Trophoblast cell (in vitro differentiated cells and primary cell): ENCODE results near the gene POLE.

Source experiments
- DNase-seq, 2 donors: peaks; one replicate each; pipeline ENCODE4 v3.0.0-alpha.2; 2016
- H2AFZ ChIP-seq: 2 replicates; pipeline ENCODE4 v1.6.1; 2013; ENCODE audit warnings: low read length, moderate library complexity, mild to moderate bottlenecking; ENCODE audit not compliant: insufficient read depth, poor library complexity
- H2AK5ac ChIP-seq: 2 replicates; pipeline ENCODE4 v1.6.1; 2013; ENCODE audit warnings: mild to moderate bottlenecking, low read length
- H2BK120ac ChIP-seq: 2 replicates; pipeline ENCODE4 v1.6.1; 2013; ENCODE audit warnings: low read length, mild to moderate bottlenecking, moderate library complexity; ENCODE audit not compliant: insufficient read depth, poor library complexity
- H2BK12ac ChIP-seq: 2 replicates; pipeline ENCODE4 v1.6.1; 2013; ENCODE audit warnings: mild to moderate bottlenecking, low read length, moderate library complexity
- H2BK5ac ChIP-seq: 2 replicates; pipeline ENCODE4 v1.6.1; 2013; ENCODE audit warnings: low read length, low read depth, moderate library complexity, mild to moderate bottlenecking; ENCODE audit not compliant: poor library complexity
- H3K14ac ChIP-seq: 2 replicates; pipeline ENCODE4 v1.6.1; 2013; ENCODE audit warnings: mild to moderate bottlenecking, low read length
- H3K18ac ChIP-seq: 2 replicates; pipeline ENCODE4 v1.6.1; 2013; ENCODE audit warnings: mild to moderate bottlenecking, low read length
- H3K23ac ChIP-seq: 2 replicates; pipeline ENCODE4 v1.6.1; 2013; ENCODE audit warnings: low read length
- H3K27ac ChIP-seq: 2 replicates; pipeline ENCODE4 v1.5.1; 2013; ENCODE audit warnings: low read depth, mild to moderate bottlenecking, inconsistent platforms, low read length, moderate library complexity
- H3K27me3 ChIP-seq: 2 replicates; pipeline ENCODE4 v1.6.1; 2013; ENCODE audit warnings: inconsistent platforms, mild to moderate bottlenecking, low read length, moderate library complexity; ENCODE audit not compliant: insufficient read depth
- H3K36me3 ChIP-seq, 2 experiments: 1 replicate in 1 of 2; 2 replicates in 1 of 2; pipeline ENCODE4 v1.6.1; 2013; ENCODE audit warnings: low read length in 2 of 2, mild to moderate bottlenecking in 2 of 2, moderate library complexity in 1 of 2; ENCODE audit not compliant: insufficient read depth in 2 of 2, control insufficient read depth in 1 of 2
- H3K4ac ChIP-seq: 2 replicates; pipeline ENCODE4 v1.6.1; 2013; ENCODE audit warnings: low read depth, mild to moderate bottlenecking, low read length, moderate library complexity
- H3K4me1 ChIP-seq, 2 experiments: 1 replicate in 1 of 2; 2 replicates in 1 of 2; pipeline ENCODE4 v1.6.1; 2013; ENCODE audit warnings: low read length in 2 of 2, mild to moderate bottlenecking in 2 of 2, moderate library complexity in 1 of 2; ENCODE audit not compliant: insufficient read depth in 2 of 2, control insufficient read depth in 1 of 2
- H3K4me2 ChIP-seq: 2 replicates; pipeline ENCODE4 v1.6.1; 2013; ENCODE audit warnings: inconsistent platforms, mild to moderate bottlenecking, low read length, moderate library complexity
- H3K4me3 ChIP-seq: 2 replicates; pipeline ENCODE4 v1.5.1; 2013; ENCODE audit warnings: mild to moderate bottlenecking, low read depth, low read length, inconsistent platforms
- H3K79me1 ChIP-seq: one replicate; pipeline ENCODE4 v1.6.1; 2013; ENCODE audit warnings: low read length
- H3K79me2 ChIP-seq: 2 replicates; pipeline ENCODE4 v1.6.1; 2013; ENCODE audit warnings: low read length, mild to moderate bottlenecking; ENCODE audit not compliant: control insufficient read depth, insufficient read depth, poor library complexity
- H3K9ac ChIP-seq: 2 replicates; pipeline ENCODE4 v1.6.1; 2013; ENCODE audit warnings: mild to moderate bottlenecking, low read length
- H3K9me3 ChIP-seq: 2 replicates; pipeline ENCODE4 v1.6.1; 2013; ENCODE audit warnings: low read depth, mild to moderate bottlenecking, control low read depth, inconsistent platforms, low read length; ENCODE audit not compliant: insufficient read depth
- H4K12ac ChIP-seq: 2 replicates; pipeline ENCODE4 v1.6.1; 2013; ENCODE audit warnings: low read depth, mild to moderate bottlenecking, low read length, moderate library complexity
- H4K8ac ChIP-seq: 2 replicates; pipeline ENCODE4 v1.6.1; 2013; ENCODE audit warnings: low read depth, mild to moderate bottlenecking, low read length, moderate library complexity
- H4K91ac ChIP-seq: one replicate; pipeline ENCODE4 v1.6.1; 2013; ENCODE audit warnings: low read depth, mild to moderate bottlenecking, low read length, moderate library complexity
- WGBS: extraction: QIAGEN DNeasy Blood & Tissue Kit; methylation state at CpG from one replicate; pipeline ENCODE4 v1.1.7; 2013; ENCODE audit warnings: missing lambda C conversion rate; ENCODE audit not compliant: insufficient read length, insufficient coverage; ENCODE audit errors: extremely low coverage; 5-methylcytosine and 5-hydroxymethylcytosine counted together

POLE gene

DNA sequence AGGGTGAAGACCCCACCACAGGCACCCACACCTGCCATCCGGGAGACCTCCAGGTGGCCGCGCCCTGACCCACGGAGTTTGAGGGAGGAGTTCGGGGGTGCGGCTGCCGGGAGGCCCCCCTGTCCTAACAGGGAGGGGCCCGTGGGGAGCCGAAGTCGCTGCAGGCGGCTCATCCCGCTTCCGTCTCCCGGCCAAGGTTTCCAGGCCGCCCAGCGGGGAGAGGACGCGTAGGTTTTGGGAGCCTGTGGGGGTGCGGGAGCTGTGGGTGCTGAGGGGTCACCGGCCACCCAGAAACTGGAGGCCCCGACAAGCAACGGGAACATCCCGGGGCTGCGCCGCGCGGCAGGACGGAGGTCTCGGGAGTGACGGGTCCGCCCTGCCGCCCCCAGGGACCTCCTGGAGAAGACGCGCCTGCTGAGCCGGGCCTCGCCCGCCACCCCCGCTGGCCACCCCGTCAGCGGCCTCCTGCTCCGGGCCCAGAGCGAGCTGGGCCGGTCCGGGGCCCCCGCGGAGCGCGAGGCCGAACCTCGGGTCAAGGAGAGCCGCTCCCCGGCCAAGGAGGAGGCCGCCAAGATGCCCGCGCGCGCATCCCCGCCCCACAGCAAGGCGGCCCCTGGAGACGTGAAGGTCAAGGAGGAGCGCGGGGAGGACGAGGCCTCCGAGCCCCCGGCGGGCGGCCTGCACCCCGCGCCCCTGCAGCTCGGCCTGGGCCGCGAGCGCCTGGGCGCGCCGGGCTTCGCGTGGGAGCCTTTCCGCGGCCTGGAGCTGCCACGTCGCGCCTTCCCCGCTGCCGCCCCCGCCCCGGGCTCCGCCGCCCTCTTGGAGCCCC is 104.3 kb downstream of the POLE start:
- Histone ChIP-seq H3K9ac (no peak overlapping the region), H3K23ac (no peak overlapping the region), H3K18ac (no peak overlapping the region), H3K4me3 (no peak overlapping the region), H3K4me1 (peaks cover 0 to 3% of the 10 kb centered on the region in 2 experiments), H3K14ac (no peak overlapping the region), H3K79me2 (no peaks in the 10 kb centered on the region), H3K36me3 (peaks cover 15 to 21% of the 10 kb centered on the region in 2 experiments), H2BK12ac (no peak overlapping the region), H4K8ac (no peak overlapping the region), H3K4me2 (no peak overlapping the region), H4K12ac (no peak overlapping the region), H3K9me3 (peaks cover 7% of the 10 kb centered on the region), H2AFZ (no peak overlapping the region), H2BK5ac (no peak overlapping the region), H3K27me3 (peaks cover 27% of the 10 kb centered on the region), H2AK5ac (no peak overlapping the region), H3K27ac (no peak overlapping the region), H4K91ac (no peak overlapping the region), H3K79me1 (no peaks in the 10 kb centered on the region), H3K4ac (no peak overlapping the region), H2BK120ac (no peak overlapping the region)
- WGBS = no CpG with 5 or more reads among the region's 89 CpGs
- DNase-seq = no peak

GRCh38 chr12:132582058-132582420 is 105.1 kb downstream of the POLE start:
- H4K91ac ChIP-seq = no peak overlapping the region
- H2AFZ ChIP-seq = no peak overlapping the region
- H3K79me2 ChIP-seq = no peaks in the 10 kb centered on the region
- no peak overlapping the region for H4K8ac ChIP-seq
- H3K4me2 ChIP-seq = no peak overlapping the region
- H3K9me3 ChIP-seq = peaks cover 4% of the 10 kb centered on the region
- no CpG with 5 or more reads among the region's 24 CpGs for WGBS
- H3K36me3 ChIP-seq = peaks cover 22 to 27% of the 10 kb centered on the region in 2 experiments
- no peak overlapping the region for H3K14ac ChIP-seq
- no peak overlapping the region for H2BK5ac ChIP-seq
- H2BK12ac ChIP-seq = no peak overlapping the region
- H3K23ac ChIP-seq = no peak overlapping the region
- no peak overlapping the region for H3K27ac ChIP-seq
- no peaks in the 10 kb centered on the region for H3K79me1 ChIP-seq
- H3K4ac ChIP-seq = no peak overlapping the region
- no peak overlapping the region for H4K12ac ChIP-seq
- H2BK120ac ChIP-seq = no peak overlapping the region
- H3K27me3 ChIP-seq = peaks cover 25% of the 10 kb centered on the region
- no peak overlapping the region for H3K9ac ChIP-seq
- H3K18ac ChIP-seq = no peak overlapping the region
- no peak for DNase-seq
- H3K4me3 ChIP-seq = no peak overlapping the region
- no peak overlapping the region for H2AK5ac ChIP-seq
- H3K4me1 ChIP-seq = peaks cover 0 to 3% of the 10 kb centered on the region in 2 experiments

GRCh38 chr12:132581348-132582057 is 105.6 kb downstream of the POLE start:
- Histone ChIP-seq H2BK120ac (no peak overlapping the region), H2AFZ (no peak overlapping the region), H3K9me3 (peaks cover 2% of the 10 kb centered on the region), H4K8ac (no peak overlapping the region), H4K91ac (no peak overlapping the region), H3K14ac (no peak overlapping the region), H3K4me2 (no peak overlapping the region), H3K36me3 (peaks cover 27 to 33% of the 10 kb centered on the region in 2 experiments), H3K27me3 (peaks cover 24% of the 10 kb centered on the region), H2BK12ac (no peak overlapping the region), H3K4ac (no peak overlapping the region), H3K4me1 (peaks cover 0 to 3% of the 10 kb centered on the region in 2 experiments), H2BK5ac (no peak overlapping the region), H3K79me1 (no peaks in the 10 kb centered on the region), H3K9ac (no peak overlapping the region), H3K18ac (no peak overlapping the region), H4K12ac (no peak overlapping the region), H3K4me3 (no peak overlapping the region), H3K27ac (no peak overlapping the region), H3K23ac (no peak overlapping the region), H2AK5ac (no peak overlapping the region), H3K79me2 (no peaks in the 10 kb centered on the region)
- WGBS = no CpG with 5 or more reads among the region's 17 CpGs
- DNase-seq = no peak

- no peaks in the 10 kb centered on the region for H3K79me2 ChIP-seq
- H3K9ac ChIP-seq = no peak overlapping the region
- H2BK12ac ChIP-seq = no peak overlapping the region
- H4K8ac ChIP-seq = no peak overlapping the region
- no peak overlapping the region for H2BK5ac ChIP-seq
- no peak overlapping the region for H3K4ac ChIP-seq
- H3K9me3 ChIP-seq = peaks cover 2% of the 10 kb centered on the region
- no peak overlapping the region for H4K12ac ChIP-seq
- no peak overlapping the region for H3K23ac ChIP-seq
- no CpG with 5 or more reads among the region's 12 CpGs for WGBS
- H3K4me2 ChIP-seq = no peak overlapping the region
- no peaks in the 10 kb centered on the region for H3K79me1 ChIP-seq
- H3K4me3 ChIP-seq = no peak overlapping the region
- no peak overlapping the region for H3K27ac ChIP-seq
- H2BK120ac ChIP-seq = no peak overlapping the region
- no peak overlapping the region for H2AFZ ChIP-seq
- peaks cover 24% of the 10 kb centered on the region for H3K27me3 ChIP-seq
- H3K14ac ChIP-seq = no peak overlapping the region
- no peak overlapping the region for H3K18ac ChIP-seq
- no peak for DNase-seq
- no peak overlapping the region for H2AK5ac ChIP-seq
- H4K91ac ChIP-seq = no peak overlapping the region
- H3K4me1 ChIP-seq = peaks cover 0 to 3% of the 10 kb centered on the region in 2 experiments
- H3K36me3 ChIP-seq = peaks cover 32 to 35% of the 10 kb centered on the region in 2 experiments
These were observed 106.3 kb downstream of the POLE start for GRCh38 chr12:132580701-132581292.
